Thyroid gland (tissue), 4 donors: ENCODE data around the gene PIM2.

Experiments
- POLR2A ChIP-seq, 2 donors: fragments of 450-650 bp; IDR thresholded peaks; one replicate each; pipeline ENCODE4 v1.6.1; 2017; ENCODE audit warnings: antibody characterized with exemption in 2 of 2, mild to moderate bottlenecking in 2 of 2, moderate library complexity in 1 of 2
- TF ChIP-seq, protein P1 (sequence below), 6 experiments: fragments of 200-600 bp in 3 of 6; fragments of 450-650 bp in 3 of 6; sonication (generic) in 3 of 6; IDR thresholded peaks; one replicate each; pipeline ENCODE4 v1.5.1; 2016 to 2019; ENCODE audit warnings: antibody characterized with exemption in 6 of 6, mild to moderate bottlenecking in 2 of 6, inconsistent platforms in 1 of 6, moderate library complexity in 1 of 6

DNA sequence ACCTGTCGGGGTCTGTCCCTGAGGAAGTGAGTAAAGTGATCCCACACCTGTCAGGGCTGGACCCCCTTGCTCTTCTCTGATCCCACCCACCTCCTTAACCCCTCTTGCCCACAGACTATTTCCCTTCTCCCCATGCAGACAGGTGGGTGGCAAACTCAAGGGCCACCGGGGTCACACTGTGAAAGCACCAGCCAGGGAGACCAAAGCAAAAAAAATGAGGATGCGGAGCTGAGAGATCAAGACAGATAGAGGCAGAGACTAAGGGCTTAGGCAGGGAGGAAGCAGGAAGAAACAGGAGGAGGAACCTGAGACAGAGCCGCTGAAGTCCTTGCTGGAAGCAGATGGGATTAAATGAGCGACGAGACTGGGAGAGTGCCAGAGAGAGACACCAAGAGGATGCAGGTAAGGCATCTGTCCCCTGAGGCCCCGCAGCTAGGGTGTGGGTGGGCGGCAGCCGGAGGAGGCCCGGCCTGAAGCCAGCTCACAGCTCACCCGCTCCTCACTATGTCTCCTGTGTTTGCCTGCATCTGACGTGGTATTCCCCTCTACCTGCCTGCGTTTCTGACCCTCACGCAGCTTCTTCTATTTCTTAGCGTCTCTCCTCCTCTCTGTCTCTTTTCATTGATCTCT is 28.4 kb downstream of the PIM2 start:
- TF ChIP-seq, protein P1, sequence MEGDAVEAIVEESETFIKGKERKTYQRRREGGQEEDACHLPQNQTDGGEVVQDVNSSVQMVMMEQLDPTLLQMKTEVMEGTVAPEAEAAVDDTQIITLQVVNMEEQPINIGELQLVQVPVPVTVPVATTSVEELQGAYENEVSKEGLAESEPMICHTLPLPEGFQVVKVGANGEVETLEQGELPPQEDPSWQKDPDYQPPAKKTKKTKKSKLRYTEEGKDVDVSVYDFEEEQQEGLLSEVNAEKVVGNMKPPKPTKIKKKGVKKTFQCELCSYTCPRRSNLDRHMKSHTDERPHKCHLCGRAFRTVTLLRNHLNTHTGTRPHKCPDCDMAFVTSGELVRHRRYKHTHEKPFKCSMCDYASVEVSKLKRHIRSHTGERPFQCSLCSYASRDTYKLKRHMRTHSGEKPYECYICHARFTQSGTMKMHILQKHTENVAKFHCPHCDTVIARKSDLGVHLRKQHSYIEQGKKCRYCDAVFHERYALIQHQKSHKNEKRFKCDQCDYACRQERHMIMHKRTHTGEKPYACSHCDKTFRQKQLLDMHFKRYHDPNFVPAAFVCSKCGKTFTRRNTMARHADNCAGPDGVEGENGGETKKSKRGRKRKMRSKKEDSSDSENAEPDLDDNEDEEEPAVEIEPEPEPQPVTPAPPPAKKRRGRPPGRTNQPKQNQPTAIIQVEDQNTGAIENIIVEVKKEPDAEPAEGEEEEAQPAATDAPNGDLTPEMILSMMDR (IDR thresholded peaks at IDR 0.05): no peak
- TF ChIP-seq POLR2A (IDR thresholded peaks at IDR 0.05): no peak
